Mesothelial cell of epicardium (in vitro differentiated cells): ENCODE data around the gene ABCA12. TPM values are rescaled to one million over a fixed set of nuclear protein-coding genes. Genes with fewer than 3 reads are reported as not detected.

ENCODE experiments used
- DNase-seq, 2 experiments: peaks; one replicate each; pipeline ENCODE4 v3.0.0; 2021; ENCODE audit warnings: low spot score in 2 of 2; ENCODE audit not compliant: unreplicated experiment in 2 of 2
- H3K27ac Mint-ChIP-seq: 2 replicates; pipeline ENCODE4 v1.8.0; 2021; ENCODE audit warnings: mixed read lengths
- H3K27me3 Mint-ChIP-seq: 2 replicates; pipeline ENCODE4 v1.8.0; 2021; ENCODE audit warnings: low read depth, mixed read lengths
- H3K36me3 Mint-ChIP-seq: 2 replicates; pipeline ENCODE4 v1.8.0; 2021; ENCODE audit warnings: mixed read lengths
- H3K4me1 Mint-ChIP-seq: 2 replicates; pipeline ENCODE4 v1.8.0; 2021; ENCODE audit warnings: mixed read lengths
- H3K4me3 Mint-ChIP-seq: 2 replicates; pipeline ENCODE4 v1.8.0; 2021; ENCODE audit warnings: mild to moderate bottlenecking, moderate library complexity, mixed read lengths
- H3K9me3 Mint-ChIP-seq: 2 replicates; pipeline ENCODE4 v1.8.0; 2021; ENCODE audit warnings: mixed read lengths
- total RNA-seq: library from RNA; stranded (reverse); gene quantifications from 3 replicates; pipeline ENCODE4 v1.2.1, GENCODE V29; 2021
- TF ChIP-seq, protein P1 (sequence below): fragments of 200-600 bp; sonication (generic); IDR thresholded peaks from one replicate; pipeline ENCODE4 v1.5.0; 2021; ENCODE audit warnings: antibody characterized with exemption; ENCODE audit not compliant: unreplicated experiment

ABCA12 gene
- total RNA-seq, 1 donor from 2014 or later = 0.89 TPM

GRCh38 chr2:215003001-215003400 lies 135.4 kb downstream of the ABCA12 start:
- Mint-ChIP-seq H3K4me1 (peaks cover 8% of the 10 kb centered on the region), H3K4me3 (no peak overlapping the region), H3K27me3 (no peaks in the 10 kb centered on the region), H3K36me3 (no peaks in the 10 kb centered on the region), H3K9me3 (no peaks in the 10 kb centered on the region), H3K27ac (no peak overlapping the region)
- TF ChIP-seq, protein P1, sequence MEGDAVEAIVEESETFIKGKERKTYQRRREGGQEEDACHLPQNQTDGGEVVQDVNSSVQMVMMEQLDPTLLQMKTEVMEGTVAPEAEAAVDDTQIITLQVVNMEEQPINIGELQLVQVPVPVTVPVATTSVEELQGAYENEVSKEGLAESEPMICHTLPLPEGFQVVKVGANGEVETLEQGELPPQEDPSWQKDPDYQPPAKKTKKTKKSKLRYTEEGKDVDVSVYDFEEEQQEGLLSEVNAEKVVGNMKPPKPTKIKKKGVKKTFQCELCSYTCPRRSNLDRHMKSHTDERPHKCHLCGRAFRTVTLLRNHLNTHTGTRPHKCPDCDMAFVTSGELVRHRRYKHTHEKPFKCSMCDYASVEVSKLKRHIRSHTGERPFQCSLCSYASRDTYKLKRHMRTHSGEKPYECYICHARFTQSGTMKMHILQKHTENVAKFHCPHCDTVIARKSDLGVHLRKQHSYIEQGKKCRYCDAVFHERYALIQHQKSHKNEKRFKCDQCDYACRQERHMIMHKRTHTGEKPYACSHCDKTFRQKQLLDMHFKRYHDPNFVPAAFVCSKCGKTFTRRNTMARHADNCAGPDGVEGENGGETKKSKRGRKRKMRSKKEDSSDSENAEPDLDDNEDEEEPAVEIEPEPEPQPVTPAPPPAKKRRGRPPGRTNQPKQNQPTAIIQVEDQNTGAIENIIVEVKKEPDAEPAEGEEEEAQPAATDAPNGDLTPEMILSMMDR = no peak
- DNase-seq = no peak

GRCh38 chr2:215002500-215002899 lies 135.9 kb downstream of the ABCA12 start:
- Mint-ChIP-seq H3K36me3 (no peaks in the 10 kb centered on the region), H3K27me3 (no peaks in the 10 kb centered on the region), H3K4me3 (no peak overlapping the region), H3K27ac (no peak overlapping the region), H3K4me1 (peaks cover 8% of the 10 kb centered on the region), H3K9me3 (no peaks in the 10 kb centered on the region)
- TF ChIP-seq, protein P1 = peak; percentile 57
- DNase-seq = no peak

DNA sequence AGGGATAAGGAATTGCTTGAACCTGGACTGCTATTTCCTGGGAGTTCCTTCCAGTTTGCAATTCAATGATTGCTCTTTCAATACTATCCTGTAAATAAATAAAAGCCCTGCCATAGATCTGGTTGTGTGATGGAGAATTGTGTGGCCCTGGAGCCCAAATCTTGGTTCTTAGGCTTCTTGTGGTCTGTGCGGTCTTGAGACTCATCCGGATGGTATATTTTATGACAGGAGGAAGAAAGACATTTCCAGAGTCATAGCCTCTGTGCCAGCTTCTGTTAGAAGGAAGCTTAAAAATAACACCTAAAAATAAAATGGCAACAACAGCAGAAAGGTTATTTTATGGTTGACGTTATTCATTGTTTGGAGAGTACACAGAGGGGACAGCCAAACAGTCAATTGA lies 137.7 kb downstream of the ABCA12 start:
- Mint-ChIP-seq H3K27me3 (no peaks in the 10 kb centered on the region), H3K4me1 (peaks cover 8% of the 10 kb centered on the region), H3K9me3 (no peaks in the 10 kb centered on the region), H3K27ac (no peak overlapping the region), H3K36me3 (no peaks in the 10 kb centered on the region), H3K4me3 (no peak overlapping the region)
- no peak for DNase-seq
- TF ChIP-seq, protein P1 = no peak

DNA sequence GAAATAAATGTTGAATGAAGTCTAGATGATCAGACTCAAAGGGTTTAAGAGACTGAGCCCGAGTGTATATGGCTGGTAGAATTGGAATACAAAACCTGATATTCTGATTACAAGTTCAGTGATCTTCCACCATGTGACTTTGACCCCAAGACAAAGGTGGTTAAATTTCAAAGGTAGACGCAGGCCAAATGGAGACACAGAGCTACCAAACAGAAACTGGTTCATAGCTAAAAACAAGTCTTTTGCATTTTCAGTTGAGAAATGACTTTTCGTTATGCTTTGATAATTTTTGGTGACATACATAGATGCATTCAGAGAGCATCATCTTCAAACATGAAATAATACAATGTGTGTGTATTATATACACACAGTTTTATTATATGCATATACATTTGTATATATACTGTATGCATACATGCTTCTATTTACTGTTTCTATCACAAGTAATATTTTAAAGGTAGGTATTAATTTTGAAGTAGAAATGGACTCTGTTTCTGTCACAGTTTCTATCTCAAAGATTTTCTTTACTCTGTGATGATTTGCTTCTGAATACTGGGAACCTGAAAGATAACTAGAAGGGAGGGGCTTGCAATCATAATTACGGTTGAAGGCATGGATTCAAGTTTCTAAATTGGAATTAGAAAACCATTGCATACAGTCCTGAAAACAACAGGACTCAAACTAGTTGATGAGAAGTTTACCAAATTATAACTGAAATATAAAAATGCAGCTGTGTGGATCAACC lies 142.3 kb downstream of the ABCA12 start:
- DNase-seq = no peak
- Mint-ChIP-seq H3K27me3 (no peaks in the 10 kb centered on the region), H3K4me1 (peaks cover 7% of the 10 kb centered on the region), H3K36me3 (no peaks in the 10 kb centered on the region), H3K4me3 (no peak overlapping the region), H3K27ac (no peak overlapping the region), H3K9me3 (no peaks in the 10 kb centered on the region)
- TF ChIP-seq, protein P1 = no peak

GRCh38 chr2:214995409-214995808 lies 143.0 kb downstream of the ABCA12 start:
- Mint-ChIP-seq H3K27ac (no peak overlapping the region), H3K4me1 (peaks cover 7% of the 10 kb centered on the region), H3K36me3 (no peaks in the 10 kb centered on the region), H3K27me3 (no peaks in the 10 kb centered on the region), H3K4me3 (no peak overlapping the region), H3K9me3 (no peaks in the 10 kb centered on the region)
- TF ChIP-seq, protein P1 = no peak
- no peak for DNase-seq
